Liver (tissue), 9 donors: Measurements from ENCODE around the gene XRN1. TPM values are rescaled to one million over a fixed set of nuclear protein-coding genes. Genes with fewer than 3 reads are reported as not detected.

Source experiments
- DNase-seq: peaks from one replicate; pipeline ENCODE4 v3.0.0-alpha.2; 2017; ENCODE audit warnings: low spot score
- H3K27ac ChIP-seq, 2 donors: one replicate each; pipeline ENCODE4 v1.7.0; 2013; ENCODE audit warnings: inconsistent platforms in 2 of 2, low read length in 2 of 2, control low read depth in 1 of 2, low read depth in 1 of 2, mild to moderate bottlenecking in 1 of 2
- H3K27me3 ChIP-seq, 4 donors: one replicate each; pipeline versions ENCODE4 v1.6.1 to v1.7.0; 2013; ENCODE audit warnings: low read length in 3 of 4, inconsistent platforms in 1 of 4, mild to moderate bottlenecking in 1 of 4, moderate library complexity in 1 of 4; ENCODE audit not compliant: control insufficient read depth in 4 of 4, insufficient read depth in 4 of 4
- H3K36me3 ChIP-seq, 4 donors: one replicate each; pipeline versions ENCODE4 v1.6.1 to v1.7.0; 2013; ENCODE audit warnings: low read length in 3 of 4, mild to moderate bottlenecking in 3 of 4, low read depth in 1 of 4, moderate library complexity in 1 of 4; ENCODE audit not compliant: control insufficient read depth in 4 of 4, insufficient read depth in 3 of 4
- H3K4me1 ChIP-seq, 4 donors: one replicate each; pipeline versions ENCODE4 v1.6.1 to v1.7.0; 2013; ENCODE audit warnings: low read length in 3 of 4, mild to moderate bottlenecking in 3 of 4, moderate library complexity in 1 of 4; ENCODE audit not compliant: control insufficient read depth in 4 of 4, insufficient read depth in 4 of 4
- H3K4me3 ChIP-seq, 3 donors: one replicate each; pipeline versions ENCODE4 v1.6.1 to v1.7.0; 2013; ENCODE audit warnings: low read length in 3 of 3, control low read depth in 1 of 3, low read depth in 1 of 3, mild to moderate bottlenecking in 1 of 3
- H3K9ac ChIP-seq, 2 donors: one replicate each; pipeline ENCODE4 v1.7.0; 2013; ENCODE audit warnings: low read length in 2 of 2, mild to moderate bottlenecking in 2 of 2, moderate library complexity in 2 of 2, control low read depth in 1 of 2, low read depth in 1 of 2
- H3K9me3 ChIP-seq, 4 donors: one replicate each; pipeline versions ENCODE4 v1.6.1 to v1.7.0; 2013; ENCODE audit warnings: low read length in 3 of 4; ENCODE audit not compliant: control insufficient read depth in 4 of 4
- CTCF ChIP-seq: fragments of 150-350 bp; IDR thresholded peaks from 2 replicates; pipeline ENCODE4 v1.5.1; 2017; ENCODE audit warnings: improper control_type of control experiment, low read depth, low read length; ENCODE audit not compliant: missing input control
- EGR1 ChIP-seq, 2 donors: IDR thresholded peaks; 2 replicates each; pipeline ENCODE4 v1.6.1; 2016 to 2018; ENCODE audit warnings: antibody characterized with exemption in 2 of 2, low read depth in 2 of 2
- FOXA1 ChIP-seq: IDR thresholded peaks from 2 replicates; pipeline ENCODE4 v1.6.1; 2016; ENCODE audit warnings: antibody characterized with exemption
- FOXA2 ChIP-seq: IDR thresholded peaks from 2 replicates; pipeline ENCODE4 v1.6.1; 2016; ENCODE audit warnings: antibody characterized with exemption
- GABPA ChIP-seq, 2 donors: IDR thresholded peaks in 1 of 2; conservative IDR thresholded peaks in 1 of 2; 2 replicates each; pipeline ENCODE4 v1.6.1; 2016; ENCODE audit warnings: antibody characterized with exemption in 2 of 2, mild to moderate bottlenecking in 1 of 2, moderate library complexity in 1 of 2
- HNF4A ChIP-seq, 2 donors: conservative IDR thresholded peaks; 2 replicates each; pipeline ENCODE4 v1.6.1; 2016; ENCODE audit warnings: antibody characterized with exemption in 2 of 2, mild to moderate bottlenecking in 2 of 2
- HNF4G ChIP-seq: IDR thresholded peaks from 2 replicates; pipeline ENCODE4 v1.6.1; 2016; ENCODE audit warnings: antibody characterized with exemption
- MAX ChIP-seq: IDR thresholded peaks from 2 replicates; pipeline ENCODE4 v1.6.1; 2016; ENCODE audit warnings: antibody characterized with exemption
- NR2F2 ChIP-seq: IDR thresholded peaks from 2 replicates; pipeline ENCODE4 v1.6.1; 2016; ENCODE audit warnings: antibody characterized with exemption
- RAD21 ChIP-seq, 2 donors: IDR thresholded peaks; 2 replicates each; pipeline ENCODE4 v1.6.1; 2016; ENCODE audit warnings: antibody characterized with exemption in 2 of 2, mild to moderate bottlenecking in 2 of 2
- RXRA ChIP-seq, 2 donors: IDR thresholded peaks; 2 replicates each; pipeline ENCODE4 v1.6.1; 2017 to 2018; ENCODE audit warnings: antibody characterized with exemption in 2 of 2, mild to moderate bottlenecking in 1 of 2
- SP1 ChIP-seq: IDR thresholded peaks from 2 replicates; pipeline ENCODE4 v1.6.1; 2018; ENCODE audit warnings: antibody characterized with exemption, mild to moderate bottlenecking
- TAF1 ChIP-seq: conservative IDR thresholded peaks from 2 replicates; pipeline ENCODE4 v1.6.1; 2016; ENCODE audit warnings: antibody characterized with exemption, mild to moderate bottlenecking
- YY1 ChIP-seq: IDR thresholded peaks from 2 replicates; pipeline ENCODE4 v1.6.1; 2016; ENCODE audit warnings: antibody characterized with exemption, mild to moderate bottlenecking
- WGBS: extraction: QIAGEN DNeasy Blood & Tissue Kit; methylation state at CpG from one replicate; pipeline ENCODE4 v1.1.7; 2013; 5-methylcytosine and 5-hydroxymethylcytosine counted together
- polyA plus RNA-seq, 2 donors: library from polyadenylated mRNA; stranded (reverse) in 1 of 2; unstranded in 1 of 2; fragments of 200-250 nt in 1 of 2; fragments of >200 nt in 1 of 2; fragmentation: Nextera tagmentation in 1 of 2; extraction: Ambion mirVana in 1 of 2; gene quantifications; one replicate each; pipeline versions ENCODE4 v1.2.1 to v1.2.3, GENCODE V29; 2013 to 2015
- total RNA-seq, 2 donors: library from RNA; depleted of rRNA; stranded (reverse); fragments of >200 nt; gene quantifications; one replicate each; pipeline ENCODE4 v1.2.3, GENCODE V29; 2014
- TF ChIP-seq, protein P1 (sequence below): IDR thresholded peaks from 2 replicates; pipeline ENCODE4 v1.6.1; 2016; ENCODE audit warnings: antibody characterized with exemption
- TF ChIP-seq, protein P2 (sequence below): IDR thresholded peaks from 2 replicates; pipeline ENCODE4 v1.6.1; 2016; ENCODE audit warnings: antibody characterized with exemption
- TF ChIP-seq, protein P3 (sequence below): IDR thresholded peaks from 2 replicates; pipeline ENCODE4 v1.6.1; 2016; ENCODE audit warnings: antibody characterized with exemption, mild to moderate bottlenecking
- donor health status: healthy.
- donor health status: healthy.
- donor health status: healthy.
- donor health status: healthy.
- donor health status: healthy.

Gene XRN1
- total and polyA plus RNA-seq, 4 donors = 4.3 to 41.4 (median 25.9) TPM

GRCh38 chr3:142429582-142429981, 18.3 kb downstream of the XRN1 start:
- Histone ChIP-seq H3K4me3 (no peak overlapping the region), H3K27ac (no peak overlapping the region), H3K9ac (no peak overlapping the region), H3K27me3 (no peaks in the 10 kb centered on the region), H3K9me3 (no peaks in the 10 kb centered on the region), H3K36me3 (peaks cover 8 to 25% (median 20%) of the 10 kb centered on the region in 4 donors), H3K4me1 (peaks cover 4 to 9% (median 6%) of the 10 kb centered on the region in 4 donors)
- TF ChIP-seq YY1 (no peak), GABPA (IDR thresholded peaks at IDR 0.05 in 1 of 2, conservative IDR thresholded peaks at IDR 0.05 in 1 of 2) (no peak), FOXA1 (no peak), FOXA2 (no peak), SP1 (no peak), HNF4A (conservative IDR thresholded peaks at IDR 0.05) (no peak), CTCF (no peak), RXRA (IDR thresholded peaks at IDR 0.05) (no peak), NR2F2 (no peak), HNF4G (no peak), TAF1 (no peak)
- TF ChIP-seq, protein P1, sequence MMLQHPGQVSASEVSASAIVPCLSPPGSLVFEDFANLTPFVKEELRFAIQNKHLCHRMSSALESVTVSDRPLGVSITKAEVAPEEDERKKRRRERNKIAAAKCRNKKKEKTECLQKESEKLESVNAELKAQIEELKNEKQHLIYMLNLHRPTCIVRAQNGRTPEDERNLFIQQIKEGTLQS = no peak
- TF ChIP-seq, protein P2, sequence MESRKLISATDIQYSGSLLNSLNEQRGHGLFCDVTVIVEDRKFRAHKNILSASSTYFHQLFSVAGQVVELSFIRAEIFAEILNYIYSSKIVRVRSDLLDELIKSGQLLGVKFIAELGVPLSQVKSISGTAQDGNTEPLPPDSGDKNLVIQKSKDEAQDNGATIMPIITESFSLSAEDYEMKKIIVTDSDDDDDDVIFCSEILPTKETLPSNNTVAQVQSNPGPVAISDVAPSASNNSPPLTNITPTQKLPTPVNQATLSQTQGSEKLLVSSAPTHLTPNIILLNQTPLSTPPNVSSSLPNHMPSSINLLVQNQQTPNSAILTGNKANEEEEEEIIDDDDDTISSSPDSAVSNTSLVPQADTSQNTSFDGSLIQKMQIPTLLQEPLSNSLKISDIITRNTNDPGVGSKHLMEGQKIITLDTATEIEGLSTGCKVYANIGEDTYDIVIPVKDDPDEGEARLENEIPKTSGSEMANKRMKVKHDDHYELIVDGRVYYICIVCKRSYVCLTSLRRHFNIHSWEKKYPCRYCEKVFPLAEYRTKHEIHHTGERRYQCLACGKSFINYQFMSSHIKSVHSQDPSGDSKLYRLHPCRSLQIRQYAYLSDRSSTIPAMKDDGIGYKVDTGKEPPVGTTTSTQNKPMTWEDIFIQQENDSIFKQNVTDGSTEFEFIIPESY = no peak
- no peak for DNase-seq

DNA sequence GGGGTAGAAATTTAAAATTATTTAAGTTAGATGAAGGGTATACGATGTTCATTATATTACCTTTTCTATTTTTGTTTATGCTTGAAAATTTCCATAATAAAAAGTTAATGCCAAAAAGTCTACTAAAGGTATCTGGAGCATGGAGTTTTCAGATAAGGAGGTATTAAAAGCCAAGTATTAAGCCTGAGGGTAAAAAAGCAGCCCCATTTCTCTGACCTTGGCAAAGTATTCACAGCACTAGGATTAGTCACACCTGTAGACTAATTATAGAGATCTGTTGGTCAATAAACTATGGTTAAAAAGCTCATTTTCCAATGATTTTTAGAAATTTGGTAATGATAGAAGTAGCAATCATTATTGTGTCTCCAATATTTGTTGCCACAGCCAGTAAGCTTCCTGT, 23.1 kb downstream of the XRN1 start:
- peaks cover 2 to 30% (median 25%) of the 10 kb centered on the region in 4 donors for H3K36me3 ChIP-seq
- H3K4me1 ChIP-seq = peaks cover 0 to 2% (median 0%) of the 10 kb centered on the region in 4 donors
- WGBS = 98% methylated on average over 1 of the region's 1 CpG
- H3K9me3 ChIP-seq = no peaks in the 10 kb centered on the region
- DNase-seq = no peak
- no peak overlapping the region for H3K4me3 ChIP-seq
- TF ChIP-seq, protein P1 = no peak
- TF ChIP-seq FOXA1 = no peak
- TF ChIP-seq FOXA2 = no peak
- TF ChIP-seq HNF4A (conservative IDR thresholded peaks at IDR 0.05) = no peak
- TF ChIP-seq HNF4G = no peak
- TF ChIP-seq RAD21 (IDR thresholded peaks at IDR 0.05) = no peak
- no peak for TF ChIP-seq EGR1 (IDR thresholded peaks at IDR 0.05; ENCODE audit: low read depth in 2 of 2)
- TF ChIP-seq MAX = no peak
- TF ChIP-seq, protein P3, sequence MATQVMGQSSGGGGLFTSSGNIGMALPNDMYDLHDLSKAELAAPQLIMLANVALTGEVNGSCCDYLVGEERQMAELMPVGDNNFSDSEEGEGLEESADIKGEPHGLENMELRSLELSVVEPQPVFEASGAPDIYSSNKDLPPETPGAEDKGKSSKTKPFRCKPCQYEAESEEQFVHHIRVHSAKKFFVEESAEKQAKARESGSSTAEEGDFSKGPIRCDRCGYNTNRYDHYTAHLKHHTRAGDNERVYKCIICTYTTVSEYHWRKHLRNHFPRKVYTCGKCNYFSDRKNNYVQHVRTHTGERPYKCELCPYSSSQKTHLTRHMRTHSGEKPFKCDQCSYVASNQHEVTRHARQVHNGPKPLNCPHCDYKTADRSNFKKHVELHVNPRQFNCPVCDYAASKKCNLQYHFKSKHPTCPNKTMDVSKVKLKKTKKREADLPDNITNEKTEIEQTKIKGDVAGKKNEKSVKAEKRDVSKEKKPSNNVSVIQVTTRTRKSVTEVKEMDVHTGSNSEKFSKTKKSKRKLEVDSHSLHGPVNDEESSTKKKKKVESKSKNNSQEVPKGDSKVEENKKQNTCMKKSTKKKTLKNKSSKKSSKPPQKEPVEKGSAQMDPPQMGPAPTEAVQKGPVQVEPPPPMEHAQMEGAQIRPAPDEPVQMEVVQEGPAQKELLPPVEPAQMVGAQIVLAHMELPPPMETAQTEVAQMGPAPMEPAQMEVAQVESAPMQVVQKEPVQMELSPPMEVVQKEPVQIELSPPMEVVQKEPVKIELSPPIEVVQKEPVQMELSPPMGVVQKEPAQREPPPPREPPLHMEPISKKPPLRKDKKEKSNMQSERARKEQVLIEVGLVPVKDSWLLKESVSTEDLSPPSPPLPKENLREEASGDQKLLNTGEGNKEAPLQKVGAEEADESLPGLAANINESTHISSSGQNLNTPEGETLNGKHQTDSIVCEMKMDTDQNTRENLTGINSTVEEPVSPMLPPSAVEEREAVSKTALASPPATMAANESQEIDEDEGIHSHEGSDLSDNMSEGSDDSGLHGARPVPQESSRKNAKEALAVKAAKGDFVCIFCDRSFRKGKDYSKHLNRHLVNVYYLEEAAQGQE = no peak
- TF ChIP-seq, protein P2 = no peak
- no peak for TF ChIP-seq CTCF
- H3K27ac ChIP-seq = no peak overlapping the region
- no peak overlapping the region for H3K9ac ChIP-seq
- H3K27me3 ChIP-seq = no peaks in the 10 kb centered on the region
